SK-N-SH (cell line): ENCODE data around the gene NDFIP1.

Experiments
- CTCF ChIP-seq: fragments of 200-600 bp; sonication (generic); IDR thresholded peaks from 2 replicates; pipeline ENCODE4 v1.6.1; 2017; ENCODE audit warnings: antibody characterized with exemption, mild to moderate bottlenecking, moderate library complexity
- FOXM1 ChIP-seq: IDR thresholded peaks from 2 replicates; pipeline ENCODE4 v1.4.0; 2012; ENCODE audit warnings: low read depth, mild to moderate bottlenecking
- RFX5 ChIP-seq: IDR thresholded peaks from 2 replicates; pipeline ENCODE4 v1.6.1; 2012; ENCODE audit warnings: mild to moderate bottlenecking, improper control_type of control experiment, low read length
- USF2 ChIP-seq: fragments of 150-350 bp; IDR thresholded peaks from 2 replicates; pipeline ENCODE4 v1.6.1; 2017; ENCODE audit warnings: antibody characterized with exemption, low read length, low read depth, borderline replicate concordance

GRCh38 chr5:142080248-142080647 lies 28.3 kb upstream of the NDFIP1 start:
- TF ChIP-seq CTCF (no peak), RFX5 (no peak), FOXM1 (no peak), USF2 (no peak)
